Measurements from ENCODE around the gene BAAT.

BAAT gene

DNA sequence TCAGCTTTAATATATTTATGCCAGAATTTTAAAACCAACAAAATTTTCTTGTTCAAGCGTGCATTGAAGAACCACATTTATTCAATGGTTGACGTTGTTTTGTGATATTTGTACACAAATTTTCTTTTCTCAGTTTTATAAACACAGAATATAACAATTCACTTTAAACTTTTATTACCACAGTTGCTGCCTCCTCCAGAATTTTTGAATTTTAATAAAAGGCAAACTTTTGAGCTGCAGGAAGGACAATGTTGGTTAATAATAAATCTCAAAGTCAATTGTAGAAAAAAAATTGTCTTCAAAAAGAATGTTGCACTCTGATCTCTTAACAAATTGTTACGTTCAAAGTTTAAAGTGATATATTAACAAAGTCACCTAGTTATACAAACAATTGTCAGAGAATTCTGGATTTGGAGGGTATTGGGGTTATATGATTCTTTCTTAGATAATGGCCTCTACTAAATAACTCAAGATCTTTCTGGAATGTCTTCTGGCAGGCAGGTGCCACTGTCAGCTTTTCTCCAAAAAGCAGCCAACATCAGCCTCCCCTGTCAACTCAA is 60.5 kb downstream of the BAAT start:
- FAIRE-seq (no peak), DNase-seq (ENCODE audit: low spot score) (no peak)

DNA sequence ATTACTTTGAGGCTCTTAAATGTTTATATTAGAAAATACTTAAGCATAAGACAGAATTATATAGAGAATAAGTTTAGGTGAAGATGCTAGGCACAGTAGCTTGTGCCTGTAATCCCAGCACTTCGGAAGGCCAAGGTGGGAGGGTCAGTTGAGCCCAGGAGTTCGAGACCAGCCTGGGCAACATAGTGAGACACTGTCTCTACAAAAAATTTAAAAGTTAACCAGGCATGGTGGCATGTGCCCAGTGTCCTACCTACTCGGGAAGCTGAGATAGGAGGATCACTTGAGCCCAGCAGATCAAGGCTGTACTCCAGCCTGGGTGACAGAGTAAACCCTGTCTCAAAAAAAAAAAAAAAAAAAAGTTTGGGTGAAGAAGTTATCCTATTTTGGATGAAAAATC is 61.7 kb downstream of the BAAT start:
- DNase-seq (ENCODE audit: low spot score): no peak
- no peak for FAIRE-seq

DNA sequence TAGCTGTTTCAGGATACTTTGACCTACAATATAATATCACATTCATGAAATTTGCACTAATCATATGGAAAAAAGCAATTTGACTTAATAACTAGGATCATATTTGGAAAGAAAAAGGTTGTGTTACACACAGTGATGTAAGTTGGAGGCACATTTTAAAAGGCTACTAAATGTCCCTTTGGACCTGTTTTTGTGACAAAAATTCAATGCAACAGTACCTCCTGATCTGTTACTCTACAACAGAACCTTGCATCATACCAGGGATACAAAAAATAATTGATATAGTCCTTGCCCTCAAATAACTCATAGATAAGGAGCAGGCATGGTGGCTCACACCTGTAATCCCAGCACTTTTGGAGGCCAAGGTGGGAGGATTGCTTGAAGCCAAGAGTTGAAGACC is 67.1 kb downstream of the BAAT start:
- DNase-seq (ENCODE audit: low spot score) (no peak), FAIRE-seq (no peak)

DNA sequence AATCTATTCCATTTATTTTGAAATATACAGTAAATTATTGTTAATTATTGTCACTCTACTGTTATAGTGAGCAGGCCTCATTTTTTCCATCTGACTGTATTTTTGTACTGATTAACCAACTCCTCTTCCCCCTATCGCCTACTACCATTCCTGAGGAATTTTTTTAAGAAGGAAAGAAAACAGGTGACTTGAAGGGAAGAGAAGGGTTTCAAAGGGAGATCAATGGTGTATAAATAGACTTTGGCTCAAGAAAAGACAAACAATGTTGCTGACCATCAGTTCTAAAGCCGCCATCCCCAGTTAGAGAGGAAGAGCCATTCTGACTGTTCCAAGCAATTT is 69.7 kb downstream of the BAAT start:
- FAIRE-seq (no peak), DNase-seq (ENCODE audit: low spot score) (no peak)

DNA sequence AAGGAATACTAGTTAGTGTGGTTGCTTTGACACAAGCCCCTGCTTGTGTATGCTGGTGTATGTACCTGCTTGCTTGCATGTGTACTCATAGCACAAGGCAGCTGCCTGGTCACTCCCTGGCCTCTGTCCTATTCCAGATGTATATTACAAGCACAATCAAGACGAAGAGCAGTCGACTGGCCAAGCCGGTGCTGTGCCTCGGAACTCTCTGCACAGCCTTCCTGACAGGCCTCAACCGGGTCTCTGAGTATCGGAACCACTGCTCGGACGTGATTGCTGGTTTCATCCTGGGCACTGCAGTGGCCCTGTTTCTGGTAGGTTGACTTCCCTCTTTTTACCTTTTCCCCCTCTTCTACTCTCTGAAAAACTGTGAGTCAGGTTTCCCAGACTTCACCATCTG is 72.1 kb downstream of the BAAT start:
- no peak for FAIRE-seq
- no peak for DNase-seq (ENCODE audit: low spot score)

DNA sequence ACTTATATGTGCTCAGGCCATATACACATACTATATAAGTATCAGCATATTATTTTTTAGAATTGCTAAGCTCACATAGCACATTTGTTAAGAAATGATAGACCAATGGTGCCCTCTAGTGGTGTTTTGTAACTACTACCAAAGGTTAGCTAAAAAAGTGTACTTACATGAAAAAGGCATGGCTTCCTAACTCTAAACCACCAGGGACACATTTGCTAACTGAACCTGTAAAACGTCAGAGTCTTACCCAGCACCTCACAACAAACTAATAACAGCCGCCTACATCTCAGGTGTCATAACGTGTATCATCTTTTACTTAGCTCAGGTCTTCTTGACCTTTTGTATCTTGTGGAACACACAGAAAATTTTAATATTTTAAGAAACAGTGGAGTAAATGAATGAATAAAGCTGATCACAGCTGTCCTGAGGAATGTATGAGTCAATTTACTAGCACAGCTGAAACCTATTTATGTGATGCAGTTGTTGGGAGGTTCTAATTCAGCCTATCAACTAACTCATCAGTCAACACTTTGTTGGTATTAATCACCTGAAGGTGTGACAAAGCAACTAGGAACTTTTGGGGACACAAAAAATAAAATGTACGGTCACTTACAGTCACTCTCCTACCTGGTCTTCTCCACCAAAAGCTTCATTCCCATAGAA is 72.9 kb downstream of the BAAT start:
- DNase-seq (ENCODE audit: low spot score): peak; percentile 38
- FAIRE-seq: peak; percentile 42

DNA sequence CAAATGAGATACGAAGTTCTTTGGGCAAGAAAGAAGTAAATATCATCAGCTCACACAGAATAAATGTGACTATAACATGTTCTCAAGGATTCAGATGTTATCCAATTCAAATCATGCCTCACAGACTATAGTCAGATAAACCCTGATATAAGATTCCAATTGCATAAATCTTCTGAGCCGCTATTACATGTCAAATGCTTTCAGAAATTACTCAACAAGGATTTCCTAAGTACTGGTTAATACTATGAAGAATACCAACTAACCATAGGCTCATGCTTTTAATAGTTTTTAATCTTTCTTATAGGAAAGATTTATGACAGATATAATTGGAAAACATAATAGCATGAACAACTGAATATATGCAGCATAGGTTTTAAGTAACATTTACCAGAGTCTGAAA is 73.6 kb downstream of the BAAT start:
- FAIRE-seq (no peak), DNase-seq (ENCODE audit: low spot score) (no peak)

All from urothelium cell line (cell line).